GM18873 (cell line): ENCODE results near the gene ARHGAP15.
A peak's percentile ranks its signal among the peaks of the same experiment; 100 is the strongest.

Source experiments
- ATAC-seq: cut with Tn5 transposase; IDR thresholded peaks from one replicate; pipeline ENCODE4 v1.9.1; 2021; ENCODE audit warnings: mild to moderate bottlenecking, moderate library complexity, moderate number of reproducible peaks; ENCODE audit not compliant: unreplicated experiment, low FRiP score

Gene ARHGAP15

DNA sequence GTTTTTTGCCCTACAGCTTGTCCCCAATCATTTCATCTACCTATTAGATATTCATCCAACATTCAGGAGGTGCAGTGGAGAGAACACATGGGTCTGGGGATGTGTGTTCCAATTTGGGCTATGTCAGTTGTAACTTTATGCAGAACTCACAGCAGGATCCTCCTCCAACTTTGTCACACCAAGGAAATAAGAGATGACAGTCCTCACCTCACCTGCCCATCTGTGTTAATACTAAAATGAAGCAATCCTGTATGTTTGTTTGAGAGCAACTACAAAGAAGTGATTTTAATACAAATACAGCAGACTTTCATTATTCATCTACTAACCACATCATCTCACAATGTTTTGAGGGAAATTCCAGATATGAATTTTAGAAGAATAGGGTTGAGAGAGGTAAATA is 126.7 kb downstream of the ARHGAP15 start:
- no peak for ATAC-seq

DNA sequence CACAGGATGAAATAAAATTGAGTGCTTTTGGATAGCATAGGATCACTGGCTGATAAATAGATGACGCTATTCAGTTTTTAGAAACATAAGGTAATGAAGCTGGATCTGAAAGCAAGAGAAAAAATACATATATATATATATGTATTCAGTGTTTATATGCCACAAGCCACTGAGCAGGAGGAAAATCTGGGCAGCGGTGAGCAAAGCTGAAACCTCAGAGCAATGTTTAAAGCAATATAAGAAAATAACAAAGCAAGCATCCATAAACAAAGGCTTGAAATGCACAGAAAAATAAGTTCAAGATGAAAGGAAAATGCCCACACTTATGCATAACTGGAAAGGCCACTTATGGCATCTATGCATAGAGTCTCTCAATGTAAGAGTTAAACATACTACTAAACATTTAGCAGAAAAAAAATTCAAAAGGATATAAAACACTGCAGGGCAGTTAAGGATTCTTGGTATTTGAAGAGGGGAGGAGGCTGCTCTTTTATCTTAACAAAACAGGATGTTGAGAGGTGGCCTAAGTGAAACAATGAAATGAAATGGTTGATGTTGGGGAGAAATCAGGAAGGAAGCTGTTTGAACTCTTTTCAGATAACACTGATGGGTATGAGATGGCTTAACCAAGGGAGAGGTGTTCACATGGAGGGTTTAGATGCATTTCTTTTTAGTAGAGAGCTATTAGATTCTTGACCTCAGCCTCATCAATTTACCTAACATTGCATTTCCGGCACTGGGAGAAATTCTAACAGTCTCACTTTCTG is 129.1 kb downstream of the ARHGAP15 start:
- no peak for ATAC-seq

DNA sequence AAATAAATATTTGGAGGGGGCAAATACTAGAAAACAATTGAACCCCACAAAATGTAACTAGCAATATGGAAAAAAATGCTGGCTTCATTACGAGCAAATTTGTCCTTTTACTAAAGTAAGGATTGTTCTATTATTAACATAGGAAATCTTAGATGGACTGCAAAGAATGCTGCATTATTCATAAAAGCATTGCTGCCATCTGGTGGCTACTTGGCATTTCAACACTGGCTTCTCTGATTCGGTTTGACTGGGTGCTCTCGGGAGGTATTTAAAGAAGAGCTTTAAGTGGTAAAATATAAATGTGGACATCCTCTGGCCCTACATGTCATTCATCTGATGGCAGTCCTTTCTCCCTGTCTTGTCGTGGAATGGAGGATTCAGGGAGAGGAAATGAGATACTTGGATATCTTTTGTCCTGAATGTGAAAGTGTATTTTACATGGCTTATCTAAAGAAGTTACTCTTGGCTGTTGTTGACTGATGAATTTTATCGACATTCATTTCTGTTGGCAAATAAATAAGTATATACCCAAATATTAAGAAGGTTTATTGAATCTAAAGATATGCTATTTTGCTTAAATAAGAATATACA is 130.2 kb downstream of the ARHGAP15 start:
- no peak for ATAC-seq

DNA sequence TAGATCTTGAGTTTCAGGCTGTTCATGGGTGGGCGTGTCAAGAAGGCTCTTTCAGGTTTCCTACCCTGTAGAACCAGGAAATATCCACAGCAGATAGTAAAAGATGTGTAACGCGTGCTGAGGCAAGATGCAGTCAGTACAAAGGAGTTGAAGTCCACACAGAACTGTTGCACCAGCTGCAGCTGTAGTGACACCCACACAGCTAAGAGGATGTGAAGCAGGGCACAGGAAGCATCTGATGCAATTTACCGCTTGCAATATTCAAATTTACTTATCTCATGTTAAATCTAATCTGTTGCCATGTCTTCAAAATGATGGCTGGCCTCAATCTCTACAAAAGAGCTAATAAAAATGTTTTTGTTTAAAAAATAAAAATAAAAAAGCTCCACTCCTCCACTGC is 132.8 kb downstream of the ARHGAP15 start:
- no peak for ATAC-seq

DNA sequence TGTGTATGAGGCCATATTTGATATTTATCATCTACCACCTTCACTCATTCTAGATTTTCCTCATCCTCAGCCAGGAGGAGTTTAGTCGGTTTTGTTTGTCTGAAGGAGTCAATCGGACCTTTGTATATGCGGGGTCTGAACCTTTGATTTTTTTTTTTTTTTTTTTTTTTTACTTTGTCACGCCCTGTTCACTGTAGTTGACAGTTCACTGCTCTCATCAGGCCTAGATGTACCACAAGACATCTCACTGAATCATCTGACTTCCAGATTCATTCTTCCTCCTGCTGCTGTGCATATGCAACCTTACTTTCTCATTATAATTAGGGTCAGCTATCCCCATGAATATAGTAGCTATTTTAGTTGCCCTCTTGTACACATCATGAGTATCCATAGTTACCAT is 133.2 kb downstream of the ARHGAP15 start:
- ATAC-seq, result no peak

DNA sequence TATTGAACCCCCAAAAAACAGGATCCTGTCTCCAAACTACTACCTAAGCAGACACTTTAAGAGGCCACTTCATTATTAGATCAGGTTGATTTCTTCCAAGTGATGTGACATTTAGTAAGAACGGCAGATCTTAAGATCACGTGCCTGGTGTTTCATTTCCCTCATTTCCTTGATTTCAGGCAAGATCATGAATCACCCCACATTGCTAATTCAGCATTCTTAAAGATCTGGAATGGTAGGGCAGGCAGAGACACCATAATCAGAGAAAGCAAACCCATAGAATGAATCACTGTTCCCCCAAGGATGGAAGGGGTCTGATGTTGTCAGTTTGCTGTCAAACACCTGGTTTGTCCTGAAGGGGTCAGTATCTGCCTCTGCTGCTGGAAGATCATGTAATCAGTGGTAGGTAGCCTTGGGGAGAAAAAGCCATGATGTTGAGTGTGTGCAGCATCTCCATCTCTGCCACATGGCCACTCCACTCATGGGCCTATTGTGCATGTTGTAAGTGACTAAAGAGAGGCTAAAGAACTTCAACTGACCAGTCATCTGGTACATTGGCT is 133.9 kb downstream of the ARHGAP15 start:
- ATAC-seq, result no peak

DNA sequence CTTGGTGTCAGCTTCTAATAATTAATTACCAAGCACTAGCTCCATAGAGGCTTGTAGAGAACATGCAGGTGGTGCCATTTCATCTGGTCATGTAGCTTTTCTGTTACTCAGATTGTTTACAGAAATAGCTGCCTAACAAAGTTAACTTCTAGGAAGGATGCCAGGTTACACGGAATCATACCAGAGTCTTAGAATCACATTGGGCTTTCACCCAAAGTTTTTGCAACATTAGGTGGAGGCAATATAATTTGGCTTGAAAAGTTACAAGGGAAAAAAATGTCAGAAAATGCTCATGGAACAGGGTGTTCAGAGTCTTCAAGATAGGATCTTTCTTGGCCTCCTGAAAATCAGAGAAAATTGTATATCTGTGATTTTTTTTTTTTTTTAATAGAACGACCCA is 135.6 kb downstream of the ARHGAP15 start:
- no peak for ATAC-seq

DNA sequence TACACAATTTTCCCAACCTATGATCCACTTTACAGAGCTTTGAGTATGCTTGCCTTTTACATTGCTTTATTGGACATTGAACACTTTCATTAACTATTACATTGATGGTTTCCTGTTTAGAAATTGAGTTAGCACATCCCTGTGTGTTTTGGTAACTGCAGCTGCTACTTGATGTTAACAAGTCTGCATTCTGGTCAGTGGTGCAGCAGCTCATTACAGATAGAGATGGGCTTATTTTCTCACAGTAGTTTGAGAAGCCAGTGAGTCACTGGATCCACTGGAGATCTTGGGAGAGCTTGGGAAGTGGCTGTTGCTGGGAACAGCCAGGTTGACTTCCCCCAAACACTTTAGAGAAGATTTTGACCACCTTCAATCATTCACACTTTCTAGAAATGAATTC is 150.5 kb downstream of the ARHGAP15 start:
- no peak for ATAC-seq

DNA sequence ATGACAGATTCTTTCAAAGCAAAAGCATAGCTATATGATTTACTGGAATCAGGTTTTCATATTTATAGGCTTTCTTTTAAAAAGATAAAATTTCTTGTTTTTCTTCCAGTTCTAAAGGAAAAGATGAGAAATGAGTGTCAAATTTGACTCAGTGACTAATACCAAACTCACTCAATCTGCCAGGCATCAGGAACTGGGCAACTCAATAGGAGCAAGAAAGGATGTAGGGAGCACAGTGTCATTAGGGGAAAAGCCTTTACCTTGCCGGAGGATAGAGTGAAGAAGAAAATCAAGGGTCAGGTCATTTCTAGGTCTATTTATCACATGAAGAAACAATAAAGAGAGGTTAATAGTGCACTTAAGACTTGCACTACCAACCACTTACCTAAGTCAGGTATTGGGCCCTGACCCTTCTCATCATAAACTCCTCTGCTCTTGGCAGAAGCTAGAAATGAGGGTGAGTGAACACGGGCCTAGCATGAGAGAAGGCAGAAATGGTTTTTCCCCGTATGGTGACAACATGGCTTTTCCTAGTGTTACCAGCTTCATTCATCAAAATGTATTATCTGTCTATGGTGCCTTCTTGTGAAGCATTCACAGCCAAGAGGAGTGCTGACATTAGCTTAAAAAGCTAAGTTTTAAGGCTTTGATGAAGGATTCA is 151.0 kb downstream of the ARHGAP15 start:
- no peak for ATAC-seq

DNA sequence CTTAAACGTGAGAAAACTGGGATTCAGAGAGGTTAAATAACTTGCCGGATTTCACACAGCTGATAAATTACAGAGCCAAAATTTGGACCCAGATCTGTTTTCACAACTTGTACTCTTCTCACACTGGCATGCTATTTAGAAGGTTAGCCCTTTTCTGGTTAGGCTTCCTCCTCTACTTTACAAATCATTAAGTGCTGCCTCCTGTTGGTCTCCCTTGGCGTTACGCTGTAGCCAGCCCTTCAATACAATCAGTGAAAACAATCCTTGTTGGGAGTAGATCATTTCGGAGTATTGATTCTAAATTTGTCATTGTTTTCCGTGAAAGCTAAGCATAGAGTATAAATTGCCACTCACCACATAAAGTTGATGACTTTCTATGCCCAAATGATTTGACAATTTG is 153.5 kb downstream of the ARHGAP15 start:
- no peak for ATAC-seq

DNA sequence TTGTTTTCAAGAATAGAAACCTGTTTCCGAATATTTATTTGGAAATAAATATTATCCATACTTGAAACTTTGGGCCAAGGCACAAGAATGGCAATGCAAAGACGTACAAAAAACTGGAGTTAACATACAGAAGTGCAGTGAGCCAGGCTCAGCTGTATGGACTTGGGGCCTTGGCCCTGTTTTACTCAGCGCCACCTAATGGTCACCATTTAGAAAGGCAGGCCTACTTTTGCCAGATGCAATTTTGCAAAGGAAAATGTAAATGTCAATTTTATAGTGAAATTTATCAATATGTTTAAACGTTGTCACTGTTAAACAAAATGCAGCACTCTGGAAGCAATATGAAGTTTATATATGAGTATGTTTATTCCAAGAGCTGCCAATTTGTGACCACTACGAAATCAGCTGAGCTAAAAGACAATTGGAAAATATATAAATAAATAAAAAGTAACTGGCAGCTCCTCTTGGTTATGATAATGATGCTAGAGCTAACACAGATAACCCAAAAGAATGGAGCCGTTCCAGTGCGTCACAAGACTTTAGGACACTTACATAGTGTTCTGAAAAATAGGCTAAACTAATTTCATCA is 155.0 kb downstream of the ARHGAP15 start:
- ATAC-seq, result peak; percentile 60

DNA sequence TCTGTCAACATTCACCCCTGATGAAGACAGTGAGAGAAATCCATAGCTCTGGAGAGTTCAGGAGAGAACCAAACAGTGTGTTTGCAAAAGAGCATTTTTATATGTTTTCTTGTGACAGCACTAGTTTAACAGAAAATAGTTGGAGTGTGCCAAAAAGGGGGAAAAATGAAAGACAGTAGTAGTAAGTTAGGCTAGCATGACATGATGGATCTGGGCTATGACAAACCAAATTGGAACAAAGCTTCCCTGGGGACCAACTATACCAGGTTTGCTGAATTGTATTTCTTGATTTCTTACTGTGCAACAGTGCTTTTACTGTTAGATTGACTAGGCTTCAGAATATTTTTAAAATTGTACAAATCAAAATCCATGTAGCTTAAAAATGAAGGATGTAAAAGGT is 159.8 kb downstream of the ARHGAP15 start:
- no peak for ATAC-seq

DNA sequence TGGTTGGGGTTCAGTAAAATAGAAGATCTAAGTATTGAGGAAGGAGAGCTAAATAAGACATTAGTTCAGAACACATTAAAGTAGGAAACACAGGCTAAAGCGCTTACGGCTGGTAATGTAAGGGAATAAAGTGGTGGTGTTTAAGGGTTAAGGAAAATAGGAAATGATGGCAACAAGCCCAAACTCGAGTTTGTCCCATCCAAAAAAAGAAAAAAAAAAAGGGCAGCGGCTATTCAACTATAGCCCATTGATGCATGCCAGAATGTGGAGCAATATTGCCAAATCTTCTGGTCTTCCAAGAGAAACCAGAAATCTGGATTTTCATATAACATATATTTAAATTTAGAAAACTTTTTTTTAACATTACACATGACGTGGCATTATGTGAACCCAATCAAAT is 161.0 kb downstream of the ARHGAP15 start:
- ATAC-seq, result no peak

DNA sequence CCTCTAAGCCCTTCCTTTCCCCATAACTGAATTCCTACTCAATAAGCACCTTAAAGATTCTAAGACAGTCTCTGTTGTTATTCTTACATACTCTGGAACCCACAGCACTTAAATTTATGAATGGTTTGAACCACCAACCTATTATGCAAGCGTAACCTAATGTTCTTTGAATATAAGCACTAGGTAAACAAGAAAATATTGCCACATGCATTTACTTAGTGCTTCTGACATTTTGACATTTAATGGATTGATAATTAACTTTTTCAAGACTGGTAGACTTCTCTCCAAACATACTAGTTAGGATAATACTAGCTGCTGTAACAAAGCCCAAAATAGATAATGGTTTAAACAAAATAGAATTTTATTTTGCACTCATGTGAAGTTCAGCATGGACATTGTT is 164.8 kb downstream of the ARHGAP15 start:
- no peak for ATAC-seq

DNA sequence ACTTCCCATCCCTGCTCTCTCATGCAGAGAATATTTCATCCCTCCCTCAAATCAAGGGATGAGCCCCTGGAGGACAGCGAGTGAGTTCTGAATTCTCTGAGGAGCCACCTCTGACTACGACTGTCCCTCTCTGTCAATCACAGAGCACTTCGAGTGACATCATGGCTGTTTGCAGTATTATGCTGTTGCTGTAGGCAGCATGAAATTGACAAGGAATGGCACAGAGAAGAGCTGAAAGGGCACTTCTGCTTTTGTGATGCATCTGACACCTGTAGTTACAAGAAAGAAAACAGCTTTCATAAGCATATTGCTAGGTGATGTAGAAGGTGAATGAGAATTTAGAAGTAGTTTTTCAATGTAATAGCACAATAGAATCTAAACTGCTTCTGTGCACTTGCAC is 166.9 kb downstream of the ARHGAP15 start:
- ATAC-seq, result no peak

DNA sequence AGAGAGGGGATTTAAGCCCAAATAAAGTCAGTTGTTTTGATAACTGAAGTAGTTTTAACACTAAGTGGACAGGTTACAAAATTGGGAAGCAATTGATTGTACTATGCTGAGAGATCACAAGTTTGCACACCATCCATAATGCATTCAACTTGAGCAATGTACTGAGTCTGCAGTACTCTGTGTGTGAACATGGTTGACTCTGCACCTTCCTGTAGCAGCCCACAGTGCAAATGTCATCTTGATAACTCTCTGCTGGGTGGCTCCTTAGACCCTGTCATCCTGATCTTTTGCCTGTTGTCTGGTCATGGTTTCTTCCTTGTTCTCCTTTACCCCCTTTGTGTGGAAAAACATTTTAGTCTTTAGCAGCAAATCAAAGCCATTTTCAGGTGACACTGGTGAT is 168.0 kb downstream of the ARHGAP15 start:
- ATAC-seq, result no peak

DNA sequence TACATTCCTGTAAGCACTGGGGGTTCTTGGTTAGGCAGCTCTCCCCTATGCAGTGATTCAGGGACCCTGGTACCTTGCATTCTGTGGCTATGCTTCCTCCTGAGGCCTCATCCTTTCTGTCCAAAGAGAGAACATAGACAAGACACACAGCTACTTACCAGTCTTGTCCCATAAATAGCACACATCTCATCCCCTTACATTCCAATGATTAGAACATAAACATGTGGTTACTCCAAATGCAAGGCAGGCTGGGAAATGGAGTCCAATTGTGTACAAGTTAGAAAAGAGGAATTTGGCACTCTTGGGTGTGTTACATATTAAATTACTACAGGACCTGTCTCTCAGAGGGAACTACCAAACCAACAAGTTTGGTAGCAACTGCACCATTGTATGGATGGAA is 171.3 kb downstream of the ARHGAP15 start:
- ATAC-seq, result no peak

DNA sequence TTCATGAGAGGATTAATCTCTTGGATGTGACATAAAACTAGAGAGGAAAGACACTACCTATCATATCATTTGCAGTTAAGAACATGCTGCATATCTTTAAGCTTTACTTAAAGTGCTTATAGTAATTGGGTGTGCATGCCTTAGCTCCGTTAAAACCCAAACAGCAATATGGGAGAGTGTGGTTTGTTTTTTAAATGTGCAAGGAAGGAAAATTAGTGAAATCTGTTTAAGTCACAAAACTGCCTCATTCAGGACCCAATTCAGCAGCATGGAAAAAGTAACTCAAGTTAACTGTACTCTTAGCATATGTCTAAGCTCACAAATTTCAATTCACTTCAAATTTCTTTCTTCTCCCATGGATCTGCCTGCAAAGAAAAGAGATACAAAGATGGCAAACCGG is 182.2 kb downstream of the ARHGAP15 start:
- no peak for ATAC-seq

DNA sequence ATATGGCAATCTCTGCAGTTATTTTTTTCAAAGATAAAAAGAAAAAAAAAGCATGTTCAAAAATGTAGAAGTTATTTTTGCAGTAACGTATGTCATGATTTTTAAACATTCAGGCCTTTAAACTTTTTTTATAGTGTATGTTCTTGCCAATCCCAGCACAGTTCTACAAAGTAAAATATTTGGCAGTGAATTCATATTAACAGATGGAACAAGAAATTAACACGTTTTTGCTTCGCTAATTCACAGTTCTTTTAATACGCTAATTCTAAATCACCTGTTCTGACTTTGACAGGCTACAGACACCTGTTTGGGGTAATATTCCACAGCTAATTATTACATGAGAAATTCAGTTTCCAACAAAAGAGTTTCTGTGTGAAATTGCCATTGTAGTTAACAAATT is 183.2 kb downstream of the ARHGAP15 start:
- ATAC-seq, result no peak

DNA sequence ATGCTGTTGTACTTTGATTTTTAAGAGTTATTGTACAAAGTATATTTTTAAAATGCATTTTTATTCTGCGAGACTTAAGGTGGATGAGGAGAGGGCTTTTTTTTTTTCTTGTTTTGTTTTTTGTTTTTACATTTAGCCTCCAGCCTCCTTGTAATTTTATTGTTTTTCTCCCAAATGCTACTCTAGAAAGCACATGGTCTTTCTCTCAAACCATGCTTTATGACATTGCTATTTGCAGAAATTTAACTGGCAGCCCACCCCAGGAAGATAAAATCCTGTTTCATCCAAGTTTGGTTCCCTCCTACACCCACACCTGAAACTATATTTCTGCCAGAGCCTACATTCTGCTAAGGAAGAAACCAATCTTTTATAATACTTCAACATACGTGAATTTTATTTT is 184.6 kb downstream of the ARHGAP15 start:
- no peak for ATAC-seq

DNA sequence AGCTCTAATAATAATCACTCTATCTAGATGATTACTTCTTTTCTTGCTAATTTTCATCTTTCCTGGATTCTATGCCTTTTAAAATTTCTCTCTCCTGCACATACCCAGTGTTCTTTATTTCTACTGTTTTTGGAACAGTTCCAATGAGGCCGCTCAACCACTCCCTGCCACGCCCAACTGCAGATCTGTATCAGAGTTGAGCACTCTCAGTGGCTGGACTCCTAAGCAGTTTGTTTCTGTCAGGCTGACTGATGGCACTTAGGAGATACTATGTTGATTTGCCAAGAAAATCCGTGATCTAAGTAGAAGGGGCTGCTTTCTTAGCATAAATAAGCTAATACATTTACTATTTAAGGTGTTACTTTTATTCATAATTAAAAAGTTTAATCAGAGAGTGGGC is 192.8 kb downstream of the ARHGAP15 start:
- no peak for ATAC-seq
